Adrenal gland (tissue), 5 donors: ENCODE results near the gene SCLY.

Source experiments
- POLR2A ChIP-seq, 2 donors: fragments of 450-650 bp; IDR thresholded peaks; one replicate each; pipeline ENCODE4 v1.6.1; 2017; ENCODE audit warnings: antibody characterized with exemption in 2 of 2, mild to moderate bottlenecking in 2 of 2, moderate library complexity in 1 of 2
- TF ChIP-seq, protein P1 (sequence below), 6 experiments: fragments of 450-650 bp in 4 of 6; fragments of 200-600 bp in 2 of 6; sonication (generic) in 1 of 6; IDR thresholded peaks; 1 replicate in 5 of 6; 2 replicates in 1 of 6; pipeline versions ENCODE4 v1.5.1 to v1.8.0; 2016 to 2021; ENCODE audit warnings: antibody characterized with exemption in 6 of 6, mild to moderate bottlenecking in 2 of 6, moderate library complexity in 1 of 6
- donor health status: DM: no; HTN: no; CAD: no.

DNA sequence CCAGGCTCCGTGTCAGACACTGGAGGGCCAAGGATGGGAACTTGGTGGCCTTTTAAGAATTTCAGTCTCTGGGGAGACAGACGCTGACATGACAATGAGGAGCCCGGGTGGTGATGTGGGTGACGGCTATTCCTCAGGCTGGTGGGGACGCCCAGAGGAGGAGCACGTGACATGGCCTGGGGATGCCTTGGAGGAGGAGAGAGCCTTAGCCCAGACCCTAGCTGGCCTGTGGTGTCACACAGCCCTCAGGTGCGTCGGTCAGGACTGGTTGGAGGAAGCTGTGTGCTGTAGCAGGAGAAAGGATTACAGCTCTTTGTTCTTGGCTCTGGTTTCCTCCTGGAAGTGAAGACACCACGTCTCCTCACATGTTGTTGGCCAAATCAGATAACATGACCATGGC, 40.0 kb upstream of the SCLY start:
- no peak for TF ChIP-seq POLR2A (IDR thresholded peaks at IDR 0.05)
- TF ChIP-seq, protein P1, sequence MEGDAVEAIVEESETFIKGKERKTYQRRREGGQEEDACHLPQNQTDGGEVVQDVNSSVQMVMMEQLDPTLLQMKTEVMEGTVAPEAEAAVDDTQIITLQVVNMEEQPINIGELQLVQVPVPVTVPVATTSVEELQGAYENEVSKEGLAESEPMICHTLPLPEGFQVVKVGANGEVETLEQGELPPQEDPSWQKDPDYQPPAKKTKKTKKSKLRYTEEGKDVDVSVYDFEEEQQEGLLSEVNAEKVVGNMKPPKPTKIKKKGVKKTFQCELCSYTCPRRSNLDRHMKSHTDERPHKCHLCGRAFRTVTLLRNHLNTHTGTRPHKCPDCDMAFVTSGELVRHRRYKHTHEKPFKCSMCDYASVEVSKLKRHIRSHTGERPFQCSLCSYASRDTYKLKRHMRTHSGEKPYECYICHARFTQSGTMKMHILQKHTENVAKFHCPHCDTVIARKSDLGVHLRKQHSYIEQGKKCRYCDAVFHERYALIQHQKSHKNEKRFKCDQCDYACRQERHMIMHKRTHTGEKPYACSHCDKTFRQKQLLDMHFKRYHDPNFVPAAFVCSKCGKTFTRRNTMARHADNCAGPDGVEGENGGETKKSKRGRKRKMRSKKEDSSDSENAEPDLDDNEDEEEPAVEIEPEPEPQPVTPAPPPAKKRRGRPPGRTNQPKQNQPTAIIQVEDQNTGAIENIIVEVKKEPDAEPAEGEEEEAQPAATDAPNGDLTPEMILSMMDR (IDR thresholded peaks at IDR 0.05), result no peak
